ENCODE results near the gene PSMG3.

PSMG3 gene

GRCh38 chr7:1534330-1535099 lies 35.3 kb downstream of the PSMG3 start:
- no peak for TF ChIP-seq CTCF (IDR thresholded peaks at IDR 0.05; ENCODE audit: low read depth, low read length)
- peak overlapping the region; percentile 82 for H3K4me3 ChIP-seq (ENCODE audit: low read depth, low read length)

GRCh38 chr7:1533547-1534329 lies 36.1 kb downstream of the PSMG3 start:
- H3K4me3 ChIP-seq (ENCODE audit: low read depth, low read length), result peak overlapping the region; percentile 82
- TF ChIP-seq CTCF (IDR thresholded peaks at IDR 0.05; ENCODE audit: low read depth, low read length), result no peak

- H3K4me3 ChIP-seq (ENCODE audit: low read depth, low read length), result peak overlapping the region; percentile 82
- no peak for TF ChIP-seq CTCF (IDR thresholded peaks at IDR 0.05; ENCODE audit: low read depth, low read length)
Observed at GRCh38 chr7:1533255-1533546, 36.6 kb downstream of the PSMG3 start.

- peak overlapping the region; percentile 82 for H3K4me3 ChIP-seq (ENCODE audit: low read depth, low read length)
- TF ChIP-seq CTCF (IDR thresholded peaks at IDR 0.05; ENCODE audit: low read depth, low read length), result no peak
Observed at GRCh38 chr7:1532456-1533254, 37.2 kb downstream of the PSMG3 start.

DNA sequence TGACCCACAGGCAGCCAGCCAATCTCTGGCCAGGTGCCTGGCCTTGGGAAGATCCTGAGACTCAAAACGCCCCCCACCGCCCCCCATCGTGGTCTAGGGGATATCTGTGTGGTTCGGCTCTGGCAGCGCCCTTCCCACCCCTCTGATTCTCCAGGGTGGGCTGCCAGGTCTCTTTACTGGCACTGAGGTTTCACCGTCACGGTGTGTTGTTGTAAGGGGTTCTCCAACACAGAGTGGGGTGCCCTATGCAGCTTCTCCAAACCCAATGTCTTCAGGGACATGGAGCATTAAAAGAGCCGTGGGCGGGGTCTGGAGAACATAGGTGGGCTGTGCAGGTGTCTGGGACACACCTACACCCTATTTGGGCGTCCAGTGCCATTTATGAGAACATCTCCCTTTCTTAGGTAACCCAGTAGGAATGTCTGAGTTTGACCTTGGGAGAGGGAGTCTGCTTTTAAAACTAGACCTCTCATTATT lies 37.8 kb downstream of the PSMG3 start:
- H3K4me3 ChIP-seq (ENCODE audit: low read depth, low read length), result peak overlapping the region; percentile 82
- no peak for TF ChIP-seq CTCF (IDR thresholded peaks at IDR 0.05; ENCODE audit: low read depth, low read length)

GRCh38 chr7:1531263-1531978 lies 38.4 kb downstream of the PSMG3 start:
- TF ChIP-seq CTCF (IDR thresholded peaks at IDR 0.05; ENCODE audit: low read depth, low read length), result no peak
- H3K4me3 ChIP-seq (ENCODE audit: low read depth, low read length), result peak overlapping the region; percentile 82

Measured in WI38 (cell line).